Astrocyte of the cerebellum (primary cell): ENCODE measurements around the gene PHYHD1.

Experiments
- DNase-seq: peaks from one replicate; pipeline ENCODE4 v3.0.0-alpha.2; 2011; ENCODE audit warnings: low read depth
- H3K4me3 ChIP-seq: 2 replicates; pipeline ENCODE4 v1.5.1; 2011; ENCODE audit warnings: mild to moderate bottlenecking, low read depth, low read length, moderate library complexity
- in situ Hi-C: cut with HindIII; loops from 2 replicates; pipeline ENCODE4 v1.10.0; 2017; ENCODE audit warnings: low sequenced_read_pairs
- TF ChIP-seq, protein P1 (sequence below): IDR thresholded peaks from 2 replicates; pipeline ENCODE4 v1.5.1; 2012; ENCODE audit warnings: low read length, low read depth, moderate library complexity, mild to moderate bottlenecking; ENCODE audit errors: missing control alignments

The PHYHD1 gene

DNA sequence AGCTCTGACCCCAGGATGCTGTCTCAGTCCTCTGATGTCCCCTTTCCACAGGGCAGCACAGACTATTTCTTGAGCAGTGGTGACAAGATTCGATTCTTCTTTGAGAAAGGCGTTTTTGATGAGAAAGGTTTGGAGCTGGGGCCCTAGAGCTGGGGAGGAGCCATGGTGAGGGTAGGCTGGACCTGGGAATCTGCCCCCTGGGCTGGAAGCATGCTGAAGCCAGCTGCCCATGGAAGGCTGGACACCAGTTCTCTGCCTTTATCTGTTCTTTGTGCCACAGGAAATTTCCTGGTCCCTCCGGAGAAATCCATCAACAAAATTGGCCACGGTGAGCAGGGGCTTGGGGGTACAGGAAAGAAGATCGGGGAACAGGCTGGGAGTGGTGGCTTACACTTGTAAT is 12.9 kb downstream of the PHYHD1 start:
- no peak overlapping the region for H3K4me3 ChIP-seq
- DNase-seq = no peak
- in situ Hi-C loops = no loop called here
- TF ChIP-seq, protein P1, sequence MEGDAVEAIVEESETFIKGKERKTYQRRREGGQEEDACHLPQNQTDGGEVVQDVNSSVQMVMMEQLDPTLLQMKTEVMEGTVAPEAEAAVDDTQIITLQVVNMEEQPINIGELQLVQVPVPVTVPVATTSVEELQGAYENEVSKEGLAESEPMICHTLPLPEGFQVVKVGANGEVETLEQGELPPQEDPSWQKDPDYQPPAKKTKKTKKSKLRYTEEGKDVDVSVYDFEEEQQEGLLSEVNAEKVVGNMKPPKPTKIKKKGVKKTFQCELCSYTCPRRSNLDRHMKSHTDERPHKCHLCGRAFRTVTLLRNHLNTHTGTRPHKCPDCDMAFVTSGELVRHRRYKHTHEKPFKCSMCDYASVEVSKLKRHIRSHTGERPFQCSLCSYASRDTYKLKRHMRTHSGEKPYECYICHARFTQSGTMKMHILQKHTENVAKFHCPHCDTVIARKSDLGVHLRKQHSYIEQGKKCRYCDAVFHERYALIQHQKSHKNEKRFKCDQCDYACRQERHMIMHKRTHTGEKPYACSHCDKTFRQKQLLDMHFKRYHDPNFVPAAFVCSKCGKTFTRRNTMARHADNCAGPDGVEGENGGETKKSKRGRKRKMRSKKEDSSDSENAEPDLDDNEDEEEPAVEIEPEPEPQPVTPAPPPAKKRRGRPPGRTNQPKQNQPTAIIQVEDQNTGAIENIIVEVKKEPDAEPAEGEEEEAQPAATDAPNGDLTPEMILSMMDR = no peak

DNA sequence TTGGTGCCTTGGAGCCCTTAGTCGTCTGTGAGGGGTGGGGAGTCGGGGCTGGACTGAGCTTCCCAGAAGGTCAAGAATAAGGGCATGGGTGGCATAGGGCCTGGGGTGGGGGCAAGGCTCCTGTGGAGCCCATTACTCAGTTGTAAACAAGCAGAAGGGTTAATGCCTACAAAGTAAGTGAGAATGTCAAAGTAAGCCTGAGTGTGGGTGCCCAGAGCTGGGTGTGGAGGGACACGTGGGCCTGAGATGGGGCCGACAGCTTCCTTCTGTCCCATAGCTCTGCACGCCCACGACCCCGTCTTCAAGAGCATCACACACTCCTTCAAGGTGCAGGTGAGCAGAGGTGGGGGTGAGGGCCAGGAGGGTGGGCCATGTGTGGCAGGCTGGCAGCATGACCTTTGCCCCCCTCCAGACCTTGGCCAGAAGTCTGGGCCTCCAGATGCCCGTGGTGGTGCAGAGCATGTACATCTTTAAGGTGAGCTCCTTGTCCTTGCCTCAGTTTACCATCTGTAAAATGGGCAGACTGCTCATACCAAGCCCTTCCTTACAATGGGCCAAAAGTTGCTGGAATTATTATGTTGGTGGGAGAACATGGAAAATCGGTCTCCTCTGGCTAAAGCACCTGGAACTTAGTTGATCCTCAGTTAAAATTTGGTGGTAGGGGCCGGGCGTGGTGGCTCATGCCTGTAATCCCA is 15.5 kb downstream of the PHYHD1 start:
- no peak overlapping the region for H3K4me3 ChIP-seq
- no peak for DNase-seq
- TF ChIP-seq, protein P1 = no peak
- in situ Hi-C loops = no loop called here

DNA sequence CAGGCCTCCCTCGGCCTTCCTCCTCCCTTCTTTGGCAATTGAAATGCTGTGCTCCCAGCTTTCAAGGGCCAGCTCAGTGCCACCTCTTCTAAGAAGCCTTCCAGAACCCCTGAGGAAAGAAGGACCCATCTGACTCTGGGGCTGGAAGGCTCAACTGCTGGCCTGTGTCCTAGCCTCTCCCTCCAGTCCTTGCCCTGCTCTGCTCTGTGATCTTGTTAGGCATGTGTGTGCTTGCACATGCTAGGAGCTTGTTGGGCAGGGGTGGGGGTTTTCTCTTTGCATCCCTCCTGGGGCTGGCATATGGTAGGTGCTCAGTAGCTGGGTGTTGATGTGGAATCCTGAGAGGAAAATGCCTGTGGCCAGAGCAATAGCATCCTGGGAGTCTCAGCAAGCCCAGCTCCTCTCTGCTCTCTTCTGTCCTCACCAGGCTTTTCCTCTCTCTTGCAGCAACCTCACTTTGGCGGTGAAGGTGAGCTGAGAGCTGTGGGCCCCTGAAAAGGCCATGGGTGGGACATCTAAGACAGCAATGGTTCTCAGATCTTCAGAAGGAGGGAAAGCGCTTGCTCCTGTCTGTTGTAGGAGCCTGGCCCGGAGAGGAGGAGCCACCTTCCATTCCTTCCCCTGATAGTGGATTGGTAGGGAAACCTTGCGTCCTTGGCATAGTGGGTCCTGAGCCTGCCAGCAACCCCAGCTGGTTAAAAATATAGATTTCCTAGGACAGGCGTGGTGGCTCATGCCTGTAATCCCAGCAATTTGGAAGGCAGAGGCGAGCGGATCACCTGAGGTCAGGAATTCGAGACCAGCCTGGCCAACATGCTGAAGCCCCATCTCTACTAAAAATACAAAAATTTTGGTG is 16.8 kb downstream of the PHYHD1 start:
- in situ Hi-C loops = no loop called here
- DNase-seq = no peak
- TF ChIP-seq, protein P1 = no peak
- no peak overlapping the region for H3K4me3 ChIP-seq

DNA sequence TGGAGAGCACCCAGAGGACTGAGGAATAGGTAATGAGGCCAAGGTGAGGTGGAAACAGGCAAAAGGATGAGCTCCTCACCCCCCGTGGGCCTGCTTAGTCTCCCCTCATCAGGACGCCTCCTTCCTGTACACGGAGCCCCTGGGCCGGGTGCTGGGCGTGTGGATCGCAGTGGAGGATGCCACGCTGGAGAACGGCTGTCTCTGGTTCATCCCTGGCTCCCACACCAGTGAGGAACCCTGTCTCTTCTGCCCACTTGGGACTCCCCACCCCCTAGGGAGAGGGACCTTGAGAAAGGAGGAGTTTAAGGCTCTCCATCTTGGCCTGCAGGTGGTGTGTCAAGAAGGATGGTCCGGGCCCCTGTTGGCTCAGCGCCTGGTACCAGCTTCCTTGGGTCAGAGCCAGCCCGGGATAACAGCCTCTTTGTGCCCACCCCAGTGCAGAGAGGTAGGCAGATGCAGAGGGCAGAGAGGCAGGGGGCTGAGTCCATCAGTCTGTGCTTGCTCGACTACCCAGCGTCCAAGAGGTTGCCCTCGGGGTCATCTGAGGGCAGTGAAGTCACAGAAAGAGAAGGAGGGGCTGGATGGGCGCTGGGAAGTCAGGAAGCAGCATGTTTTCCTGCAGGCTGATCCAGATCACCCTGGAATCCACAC is 19.6 kb downstream of the PHYHD1 start:
- no peak for DNase-seq
- TF ChIP-seq, protein P1 = no peak
- no peak overlapping the region for H3K4me3 ChIP-seq
- in situ Hi-C loops = no loop called here

DNA sequence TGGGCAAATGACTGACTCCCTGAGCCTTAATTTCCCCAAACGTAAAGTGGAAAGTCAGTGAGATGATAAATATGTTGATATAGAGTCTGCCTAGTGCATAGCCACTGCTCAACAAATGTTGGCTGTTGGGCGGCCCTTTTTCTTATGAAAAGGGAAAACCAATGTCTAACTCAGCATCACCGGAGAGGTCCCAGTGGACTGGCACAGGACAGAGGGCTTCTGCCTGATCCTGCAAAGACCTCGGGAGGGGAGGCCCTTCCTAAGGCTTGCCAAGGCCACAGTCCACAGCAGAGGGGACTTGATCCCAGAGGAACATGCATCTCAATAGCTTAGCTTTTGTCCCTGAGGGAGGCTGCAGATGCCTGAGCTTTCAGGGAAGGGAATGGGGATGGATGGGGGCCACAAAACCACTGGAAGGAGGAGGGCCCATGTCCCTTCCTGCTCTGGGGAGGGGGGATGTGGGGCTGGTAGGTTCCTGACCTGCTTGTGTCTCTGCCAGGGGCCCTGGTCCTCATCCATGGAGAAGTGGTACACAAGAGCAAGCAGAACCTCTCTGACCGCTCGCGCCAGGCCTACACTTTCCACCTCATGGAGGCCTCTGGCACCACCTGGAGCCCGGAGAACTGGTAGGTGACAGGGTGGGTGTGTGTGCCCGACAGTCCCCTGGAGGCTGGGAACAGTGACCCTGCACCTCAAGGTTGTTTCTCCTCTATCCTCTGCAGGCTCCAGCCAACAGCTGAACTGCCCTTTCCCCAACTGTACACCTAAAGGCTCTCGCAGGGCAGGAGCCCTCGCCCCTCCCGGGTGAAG is 20.4 kb downstream of the PHYHD1 start:
- H3K4me3 ChIP-seq = no peak overlapping the region
- DNase-seq = no peak
- TF ChIP-seq, protein P1 = no peak
- in situ Hi-C loops = no loop called here
